AML-193 (cell line): ENCODE data around the gene FHIT.

ENCODE experiments used
- DNase-seq, 2 experiments: peaks; one replicate each; lab custom pipeline; 2025; lab: John Stamatoyannopoulos, UW

The FHIT gene

GRCh38 chr3:60047426-60048200 lies 1203.6 kb downstream of the FHIT start:
- no peak for DNase-seq

GRCh38 chr3:60046210-60046609 lies 1205.0 kb downstream of the FHIT start:
- no peak for DNase-seq

GRCh38 chr3:60045686-60046085 lies 1205.6 kb downstream of the FHIT start:
- DNase-seq, result no peak

- DNase-seq, result peak; percentile 20 to 47
Observed at GRCh38 chr3:60036803-60037202, 1214.4 kb downstream of the FHIT start.

- DNase-seq, result no peak
Observed at GRCh38 chr3:60033901-60034453, 1217.3 kb downstream of the FHIT start.

- DNase-seq, result no peak
Observed at GRCh38 chr3:60030982-60031381, 1220.3 kb downstream of the FHIT start.

GRCh38 chr3:60028233-60028632 lies 1223.0 kb downstream of the FHIT start:
- no peak for DNase-seq

- no peak for DNase-seq
Observed at GRCh38 chr3:60027335-60027734, 1223.9 kb downstream of the FHIT start.

GRCh38 chr3:60025096-60026050 lies 1225.9 kb downstream of the FHIT start:
- DNase-seq, result no peak

- DNase-seq, result no peak
Observed at GRCh38 chr3:60024400-60024799, 1226.9 kb downstream of the FHIT start.

GRCh38 chr3:60023189-60023588 lies 1228.1 kb downstream of the FHIT start:
- no peak for DNase-seq

GRCh38 chr3:60017631-60018030 lies 1233.6 kb downstream of the FHIT start:
- DNase-seq, result no peak

GRCh38 chr3:60015032-60015705 lies 1236.1 kb downstream of the FHIT start:
- DNase-seq, result no peak

GRCh38 chr3:60013241-60013640 lies 1238.0 kb downstream of the FHIT start:
- DNase-seq, result no peak

- DNase-seq, result no peak
Observed at GRCh38 chr3:60011218-60011617, 1240.0 kb downstream of the FHIT start.

- DNase-seq, result peak; percentile 19 to 30
Observed at GRCh38 chr3:60010781-60011180, 1240.5 kb downstream of the FHIT start.

GRCh38 chr3:60009931-60010478 lies 1241.2 kb downstream of the FHIT start:
- no peak for DNase-seq

- no peak for DNase-seq
Observed at GRCh38 chr3:60001369-60001768, 1249.9 kb downstream of the FHIT start.

GRCh38 chr3:60000311-60001105 lies 1250.7 kb downstream of the FHIT start:
- DNase-seq, result no peak

- DNase-seq, result no peak
Observed at GRCh38 chr3:59998058-59998457, 1253.2 kb downstream of the FHIT start.

GRCh38 chr3:59997583-59997982 lies 1253.7 kb downstream of the FHIT start:
- DNase-seq, result no peak
